Osteocyte (in vitro differentiated cells): ENCODE data around the gene SEMA4C. TPM values are rescaled to one million over a fixed set of nuclear protein-coding genes. Genes with fewer than 3 reads are reported as not detected.
A peak's percentile ranks its signal among the peaks of the same experiment; 100 is the strongest.

Experiments
- DNase-seq: peaks from one replicate; pipeline ENCODE4 v3.0.0; 2021; ENCODE audit warnings: mixed read lengths; ENCODE audit not compliant: unreplicated experiment; ENCODE audit errors: extremely low spot score
- H3K27ac Mint-ChIP-seq: one replicate; pipeline ENCODE4 v1.8.0; 2021; ENCODE audit warnings: mild to moderate bottlenecking, mixed read lengths; ENCODE audit not compliant: unreplicated experiment
- H3K27me3 Mint-ChIP-seq: one replicate; pipeline ENCODE4 v1.8.0; 2021; ENCODE audit warnings: mixed read lengths; ENCODE audit not compliant: unreplicated experiment
- H3K36me3 Mint-ChIP-seq: one replicate; pipeline ENCODE4 v1.8.0; 2021; ENCODE audit warnings: mixed read lengths; ENCODE audit not compliant: unreplicated experiment
- H3K4me1 Mint-ChIP-seq: one replicate; pipeline ENCODE4 v1.8.0; 2021; ENCODE audit warnings: mixed read lengths; ENCODE audit not compliant: unreplicated experiment
- H3K4me3 Mint-ChIP-seq: one replicate; pipeline ENCODE4 v1.8.0; 2021; ENCODE audit warnings: mild to moderate bottlenecking, moderate library complexity, mixed read lengths; ENCODE audit not compliant: unreplicated experiment
- H3K9me3 Mint-ChIP-seq: one replicate; pipeline ENCODE4 v1.8.0; 2021; ENCODE audit warnings: mixed read lengths; ENCODE audit not compliant: unreplicated experiment
- CTCF ChIP-seq: fragments of 200-600 bp; sonication (generic); IDR thresholded peaks from 2 replicates; pipeline ENCODE4 v1.5.0; 2021; ENCODE audit warnings: antibody characterized with exemption, mild to moderate bottlenecking, moderate library complexity
- total RNA-seq: library from RNA; stranded (reverse); gene quantifications from 2 replicates; pipeline ENCODE4 v1.2.1, GENCODE V29; 2021

The SEMA4C gene
- total RNA-seq, 1 donor from 2014 or later = 33.8 TPM

DNA sequence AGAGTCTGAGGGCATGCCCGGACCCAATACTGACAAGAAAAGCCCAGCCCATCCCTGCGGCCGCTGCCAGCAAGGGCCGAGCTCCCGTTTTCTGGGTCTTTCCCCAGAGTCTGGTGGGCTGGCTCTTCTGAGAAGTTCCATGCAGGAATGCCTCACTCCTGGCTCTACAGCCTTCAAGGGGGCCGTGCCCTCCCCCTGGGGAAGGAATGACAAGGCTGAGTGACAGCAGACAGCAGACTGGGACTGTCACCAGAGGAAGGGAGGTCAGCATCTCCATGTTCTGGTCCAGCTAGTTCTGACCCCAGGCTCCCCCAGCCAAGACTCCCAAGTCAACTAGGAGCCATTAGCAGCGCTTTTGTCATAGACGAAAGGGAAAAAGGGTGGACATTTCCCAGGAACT lies 13.0 kb upstream of the SEMA4C start:
- Mint-ChIP-seq H3K27me3 (no peaks in the 10 kb centered on the region), H3K4me3 (no peak overlapping the region), H3K9me3 (no peaks in the 10 kb centered on the region), H3K4me1 (peaks cover 18% of the 10 kb centered on the region), H3K27ac (no peak overlapping the region), H3K36me3 (no peaks in the 10 kb centered on the region)
- DNase-seq = no peak
- no peak for TF ChIP-seq CTCF

DNA sequence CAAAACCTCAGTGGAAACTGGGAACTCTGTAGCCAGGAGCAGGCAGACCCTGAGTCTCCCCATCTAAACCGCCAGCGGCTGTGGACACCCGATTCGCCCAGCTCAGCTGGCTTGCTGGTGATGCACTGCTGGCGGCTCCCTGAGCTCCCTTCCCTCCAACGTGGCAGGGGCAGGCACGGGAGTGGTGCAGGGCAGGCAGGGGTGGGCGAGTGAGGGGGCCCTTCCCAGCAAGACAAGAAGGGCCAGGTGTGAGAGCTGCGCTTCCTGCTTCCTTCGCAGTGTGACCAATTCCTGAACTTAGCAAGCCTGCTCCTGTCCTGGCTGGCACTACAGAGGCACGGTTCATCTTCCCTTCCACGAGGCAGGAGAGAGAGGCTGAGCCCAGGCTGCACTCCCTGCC lies 12.3 kb upstream of the SEMA4C start:
- no peak overlapping the region for H3K4me3 Mint-ChIP-seq
- no peak for DNase-seq
- peaks cover 23% of the 10 kb centered on the region for H3K4me1 Mint-ChIP-seq
- no peaks in the 10 kb centered on the region for H3K36me3 Mint-ChIP-seq
- H3K27me3 Mint-ChIP-seq = no peaks in the 10 kb centered on the region
- H3K27ac Mint-ChIP-seq = no peak overlapping the region
- no peaks in the 10 kb centered on the region for H3K9me3 Mint-ChIP-seq
- no peak for TF ChIP-seq CTCF

DNA sequence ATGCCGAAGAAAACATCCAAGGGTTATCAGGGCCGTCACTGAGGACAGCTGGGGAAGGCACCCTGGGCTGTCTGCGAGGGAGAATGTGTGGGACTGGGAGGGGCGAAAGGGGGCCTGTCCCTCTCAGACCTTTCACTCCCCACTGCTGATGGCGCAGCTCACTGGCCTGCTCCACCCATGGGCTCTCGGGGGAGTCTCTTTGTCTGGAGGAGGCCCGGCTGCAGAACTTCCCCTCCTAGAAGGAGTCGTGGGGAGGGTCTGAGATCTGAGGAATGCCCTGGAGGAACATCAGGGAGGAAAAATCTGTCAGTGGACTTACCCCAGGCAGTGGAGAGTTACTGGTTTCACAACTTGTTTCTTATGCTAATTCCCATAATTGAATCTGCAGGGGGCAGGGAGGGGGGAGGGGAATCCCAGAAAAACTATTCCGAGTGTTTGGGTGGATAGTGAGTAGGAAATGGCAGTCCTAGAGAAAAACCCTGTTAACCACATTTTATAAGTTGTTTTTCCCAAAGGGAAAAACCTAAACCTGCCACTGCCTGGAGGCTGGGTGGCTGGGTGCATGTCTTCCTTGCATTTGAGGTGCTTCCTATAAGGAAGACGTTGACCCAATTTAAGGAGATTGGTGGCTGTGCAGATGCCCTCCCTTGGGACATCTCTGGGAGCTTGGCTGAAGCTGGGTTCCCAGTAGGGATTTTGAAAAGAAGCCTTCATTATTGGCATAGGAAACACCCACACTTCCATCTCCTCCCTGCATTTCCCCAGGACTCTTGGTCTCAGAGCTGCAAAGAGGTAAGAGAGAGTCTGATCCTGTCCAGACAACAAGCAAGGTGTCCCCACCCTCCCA lies 11.7 kb upstream of the SEMA4C start:
- H3K27me3 Mint-ChIP-seq = no peaks in the 10 kb centered on the region
- peak overlapping the region; percentile 54 for H3K27ac Mint-ChIP-seq
- H3K9me3 Mint-ChIP-seq = no peaks in the 10 kb centered on the region
- no peaks in the 10 kb centered on the region for H3K36me3 Mint-ChIP-seq
- DNase-seq = no peak
- peaks cover 29% of the 10 kb centered on the region for H3K4me1 Mint-ChIP-seq
- no peak overlapping the region for H3K4me3 Mint-ChIP-seq
- no peak for TF ChIP-seq CTCF

GRCh38 chr2:96880891-96881273 lies 11.0 kb upstream of the SEMA4C start:
- TF ChIP-seq CTCF = no peak
- DNase-seq = no peak
- no peaks in the 10 kb centered on the region for H3K9me3 Mint-ChIP-seq
- no peaks in the 10 kb centered on the region for H3K36me3 Mint-ChIP-seq
- no peak overlapping the region for H3K27ac Mint-ChIP-seq
- H3K4me1 Mint-ChIP-seq = peaks cover 35% of the 10 kb centered on the region
- H3K27me3 Mint-ChIP-seq = no peaks in the 10 kb centered on the region
- H3K4me3 Mint-ChIP-seq = no peak overlapping the region

DNA sequence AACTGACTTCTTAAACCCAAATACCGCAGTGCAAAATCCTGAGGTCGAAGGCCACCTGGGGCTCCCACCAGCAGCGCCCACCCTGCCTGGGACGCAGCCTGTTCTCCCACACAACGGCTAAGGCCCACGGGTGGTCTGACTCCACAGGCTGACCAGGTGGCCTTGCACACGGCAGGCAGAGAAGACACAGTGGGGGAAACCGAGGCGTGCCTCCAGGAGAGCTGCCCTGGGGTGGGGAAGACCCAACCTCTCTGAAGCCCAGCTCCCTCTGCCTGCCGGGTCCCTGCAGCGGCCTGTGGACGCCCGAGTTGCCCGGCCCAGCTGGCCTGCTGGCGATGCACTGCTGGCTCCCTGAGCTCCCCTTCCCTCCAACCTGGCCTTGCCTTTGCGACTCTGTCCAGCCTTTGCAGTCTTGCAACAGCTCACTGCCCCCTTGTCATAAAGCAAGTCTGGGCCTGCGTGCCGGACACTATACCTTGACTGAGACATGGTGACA lies 9.7 kb upstream of the SEMA4C start:
- TF ChIP-seq CTCF = no peak
- Mint-ChIP-seq H3K4me1 (peaks cover 44% of the 10 kb centered on the region), H3K9me3 (no peaks in the 10 kb centered on the region), H3K27me3 (no peaks in the 10 kb centered on the region), H3K4me3 (no peak overlapping the region), H3K36me3 (no peaks in the 10 kb centered on the region), H3K27ac (no peak overlapping the region)
- DNase-seq = no peak
